CMK (cell line): ENCODE results near the gene NCOA5.

Experiments used
- DNase-seq: peaks from one replicate; pipeline ENCODE4 v3.0.0-alpha.2; 2010; ENCODE audit warnings: low read depth

The NCOA5 gene

DNA sequence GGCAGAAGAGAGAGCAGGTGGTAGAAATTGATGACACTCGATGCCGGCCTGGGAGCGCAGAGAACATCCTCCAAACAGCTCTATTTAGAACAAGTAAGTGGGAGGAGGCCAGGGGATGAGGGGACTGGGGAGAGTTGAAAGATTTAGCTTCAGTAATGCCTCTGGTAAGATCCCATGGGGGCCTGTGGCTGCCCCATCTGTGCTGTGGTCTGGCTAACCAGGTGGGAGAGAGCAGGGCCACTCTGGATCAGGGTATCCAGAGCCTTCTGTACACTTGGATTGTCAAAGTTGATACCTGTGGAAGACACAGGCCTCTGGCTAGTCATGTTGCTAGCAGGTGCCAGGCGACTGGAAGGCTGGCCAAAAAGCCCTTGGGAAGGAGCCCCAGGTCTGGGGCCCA lies 27.6 kb downstream of the NCOA5 start:
- DNase-seq = no peak

DNA sequence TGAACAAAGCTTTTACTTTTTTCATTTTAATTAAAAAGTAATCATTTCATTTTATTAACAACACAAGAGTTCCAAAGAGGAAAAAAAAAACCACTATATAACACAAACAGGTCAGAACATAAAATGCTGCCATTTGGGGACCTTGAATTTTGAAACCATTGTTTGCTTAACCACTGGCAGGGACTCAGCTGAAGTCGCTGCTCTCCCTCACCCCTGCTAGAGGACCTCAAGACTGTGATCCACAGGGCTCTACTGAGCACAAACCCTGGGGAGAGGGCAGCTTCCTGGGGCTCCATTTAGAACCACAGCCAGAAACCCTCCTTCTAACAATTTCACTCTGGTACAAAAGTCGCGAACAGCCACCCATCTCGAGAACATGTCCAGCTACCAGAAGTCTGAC lies 28.8 kb downstream of the NCOA5 start:
- DNase-seq = no peak

DNA sequence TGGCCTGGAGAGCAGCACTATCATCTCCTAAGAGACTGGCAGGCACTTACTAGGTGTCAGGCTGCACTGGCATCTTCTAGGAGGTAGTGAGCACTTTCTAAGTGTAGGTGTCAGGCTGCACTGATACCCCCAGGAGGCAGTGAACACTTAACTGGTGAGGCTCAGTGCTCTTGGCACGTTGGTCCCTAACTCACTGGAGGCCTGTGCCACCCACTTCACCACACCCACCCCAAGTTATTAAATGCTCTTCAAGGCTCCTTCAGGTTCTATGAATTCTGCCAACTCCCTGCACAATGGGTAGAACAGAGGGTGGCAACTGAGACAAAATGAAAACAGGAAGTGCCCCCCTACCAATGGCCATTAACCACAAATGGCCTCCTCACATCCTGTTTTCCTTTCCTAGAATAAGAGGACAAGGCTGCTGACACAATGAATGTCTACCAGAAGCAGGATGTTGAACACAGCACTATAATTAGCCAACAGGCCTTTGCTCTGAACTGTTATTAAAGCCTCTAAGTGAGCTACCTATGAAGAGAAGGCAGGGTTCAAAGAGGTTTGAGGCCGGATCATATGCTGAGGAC lies 29.4 kb downstream of the NCOA5 start:
- DNase-seq = no peak

DNA sequence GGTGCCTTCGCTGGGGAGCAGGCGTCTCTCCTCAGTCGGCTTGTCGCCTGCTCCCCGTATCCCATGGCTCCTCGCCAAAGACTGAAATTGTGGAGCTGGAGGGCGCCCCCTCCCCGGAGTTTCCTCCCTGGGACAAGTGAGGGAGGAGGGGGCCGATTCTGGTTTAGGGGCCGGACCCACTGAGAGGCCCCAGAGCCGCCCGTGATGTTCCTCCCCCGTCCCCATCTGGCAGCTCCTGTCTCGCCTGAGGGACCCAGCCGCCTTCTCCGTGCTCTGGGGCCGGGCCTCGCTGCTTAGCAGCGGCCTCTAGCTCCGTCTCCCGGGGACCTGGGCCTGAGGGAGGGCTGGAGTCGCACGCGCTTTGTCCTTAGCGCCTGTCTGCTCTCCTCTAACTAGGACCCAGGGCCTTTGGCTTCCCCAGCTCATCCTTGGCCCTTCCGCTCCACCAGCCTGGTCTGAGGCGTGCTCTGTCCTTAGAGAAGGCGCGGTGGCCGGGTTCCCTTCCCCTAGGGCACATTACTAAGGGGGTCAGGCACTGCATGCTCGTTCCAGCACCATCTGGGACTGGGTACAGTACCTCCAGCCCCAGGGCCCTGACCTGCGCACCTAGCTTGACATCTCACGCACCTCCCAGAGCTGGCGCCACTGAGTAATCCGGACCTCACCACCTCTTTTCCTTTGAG lies 31.0 kb downstream of the NCOA5 start:
- DNase-seq = no peak

DNA sequence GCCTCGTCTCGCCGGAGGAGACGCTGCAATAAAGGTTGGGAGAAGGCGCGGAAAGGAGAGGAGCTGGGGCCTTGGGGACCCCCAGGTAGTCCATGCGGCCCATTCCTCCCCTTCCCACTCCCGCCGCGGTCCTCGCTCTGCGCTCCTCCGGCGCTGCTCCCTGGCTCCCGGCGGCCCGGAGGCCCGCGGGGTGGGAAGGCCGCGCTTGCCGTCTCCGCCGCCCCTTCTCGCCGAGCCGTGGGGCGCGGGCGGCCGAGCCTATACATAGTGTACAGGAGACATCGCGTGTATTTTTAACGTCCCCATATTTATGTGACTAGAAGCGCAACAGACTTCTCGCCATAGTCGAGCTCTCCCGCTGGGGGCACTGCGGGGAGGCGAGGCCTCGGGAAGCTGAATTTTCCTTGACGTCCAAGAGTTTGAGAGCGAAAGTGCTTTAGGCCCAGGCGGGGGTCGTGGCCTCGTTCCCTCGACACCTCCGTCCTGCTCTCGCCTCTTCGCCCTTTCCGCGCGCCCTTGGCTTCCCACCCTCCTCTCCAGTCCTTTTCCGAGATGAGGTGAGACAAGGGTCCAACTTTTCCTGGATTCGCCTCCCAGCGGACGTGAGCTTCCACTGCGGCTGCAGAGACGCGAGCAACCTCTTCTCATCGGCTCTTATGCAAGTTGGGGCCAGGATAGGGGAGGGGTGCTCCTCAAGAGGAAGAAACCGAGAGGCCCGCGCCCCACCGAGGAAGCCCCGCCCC lies 31.7 kb downstream of the NCOA5 start:
- DNase-seq = no peak

DNA sequence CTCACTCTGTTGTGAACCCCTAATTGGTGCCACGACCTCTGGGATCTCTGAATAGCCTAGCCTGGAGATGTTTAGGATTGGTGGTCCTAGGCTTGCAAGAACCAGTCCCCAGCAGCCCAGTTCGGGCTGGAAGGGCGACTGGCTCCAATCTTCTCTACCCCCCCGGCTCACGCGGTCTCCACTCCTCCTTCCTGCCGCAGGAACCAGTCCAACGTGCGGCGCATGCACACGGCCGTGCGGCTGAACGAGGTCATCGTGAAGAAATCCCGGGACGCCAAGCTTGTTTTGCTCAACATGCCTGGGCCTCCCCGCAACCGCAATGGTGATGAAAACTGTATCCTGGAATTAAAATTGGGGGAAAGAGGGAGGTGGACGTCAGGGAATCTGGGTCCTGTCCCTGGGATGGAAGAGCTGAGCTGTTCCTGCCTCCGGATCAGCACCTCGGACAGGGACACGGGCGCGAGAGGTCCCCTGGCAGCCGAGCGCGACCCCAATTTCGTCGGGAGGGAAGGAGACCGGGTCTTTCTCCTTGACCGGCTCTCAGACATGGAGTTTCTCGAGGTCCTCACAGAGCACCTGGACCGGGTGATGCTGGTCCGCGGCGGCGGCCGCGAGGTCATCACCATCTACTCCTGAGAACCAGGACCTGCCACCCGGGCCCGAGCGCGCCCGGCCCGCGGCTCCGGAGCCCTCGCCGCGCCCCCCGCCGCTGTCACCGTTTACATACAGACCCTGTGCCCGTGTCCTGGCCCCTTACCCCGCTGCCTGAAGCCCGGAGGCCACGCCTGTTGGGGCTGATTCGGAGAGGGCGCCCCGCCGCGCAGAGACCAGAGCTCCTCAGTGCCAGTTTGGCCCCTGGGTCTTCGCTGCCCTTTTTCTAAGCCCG lies 32.5 kb downstream of the NCOA5 start:
- DNase-seq = no peak

DNA sequence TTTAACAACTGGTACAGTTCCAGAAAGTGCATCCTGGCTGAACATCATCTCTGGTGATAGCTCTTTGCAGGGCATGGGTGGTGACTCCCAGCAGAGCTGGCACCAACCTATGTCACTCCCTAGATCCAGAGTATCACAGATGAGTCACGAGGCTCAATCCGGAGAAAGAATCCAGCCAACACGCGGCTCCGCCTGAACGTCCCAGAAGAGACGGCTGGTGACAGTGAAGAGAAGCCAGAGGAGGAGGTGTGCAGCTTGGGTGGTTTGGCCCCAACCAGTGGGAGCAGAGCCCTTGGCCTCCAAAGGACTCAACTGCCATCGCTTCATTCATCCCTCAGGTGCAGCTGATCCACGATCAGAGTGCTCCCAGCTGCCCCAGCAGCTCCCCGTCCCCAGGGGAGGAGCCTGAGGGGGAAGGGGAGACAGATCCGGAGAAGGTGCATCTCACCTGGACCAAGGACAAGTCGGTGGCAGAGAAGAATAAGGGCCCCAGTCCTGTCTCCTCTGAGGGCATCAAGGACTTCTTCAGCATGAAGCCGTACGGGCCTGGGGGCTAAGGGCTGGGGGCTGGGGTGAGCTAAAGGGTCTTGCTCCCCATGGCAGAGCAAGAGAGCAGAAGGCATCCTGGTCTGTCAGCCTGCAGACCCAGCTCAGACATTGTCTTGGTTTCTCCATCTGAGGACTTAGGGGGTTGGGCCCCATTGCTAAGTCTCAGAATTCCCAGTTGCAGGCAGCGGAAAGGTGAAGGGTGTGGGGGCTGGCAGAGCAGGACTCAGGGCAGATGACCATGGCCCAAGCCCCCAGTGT lies 33.5 kb downstream of the NCOA5 start:
- no peak for DNase-seq

DNA sequence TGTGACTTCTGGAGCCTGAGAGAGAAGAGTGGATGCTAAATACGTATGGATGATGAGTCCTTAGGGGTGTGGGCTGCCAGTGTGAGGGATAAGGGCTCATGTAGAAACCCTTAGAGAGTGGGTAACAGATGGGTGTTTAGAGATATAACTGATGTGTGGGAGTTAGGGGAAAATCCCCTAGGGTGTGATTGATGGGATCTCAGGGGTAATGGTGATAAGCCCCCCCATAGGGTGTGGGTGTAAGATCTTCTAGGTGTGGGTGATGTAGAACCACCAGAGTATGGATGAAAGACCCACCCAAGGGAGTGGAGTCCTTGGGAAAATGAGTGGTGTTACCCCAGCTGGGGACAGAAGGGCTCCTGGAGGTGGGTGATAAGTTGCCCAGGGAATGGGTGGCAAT lies 34.5 kb downstream of the NCOA5 start:
- no peak for DNase-seq

DNA sequence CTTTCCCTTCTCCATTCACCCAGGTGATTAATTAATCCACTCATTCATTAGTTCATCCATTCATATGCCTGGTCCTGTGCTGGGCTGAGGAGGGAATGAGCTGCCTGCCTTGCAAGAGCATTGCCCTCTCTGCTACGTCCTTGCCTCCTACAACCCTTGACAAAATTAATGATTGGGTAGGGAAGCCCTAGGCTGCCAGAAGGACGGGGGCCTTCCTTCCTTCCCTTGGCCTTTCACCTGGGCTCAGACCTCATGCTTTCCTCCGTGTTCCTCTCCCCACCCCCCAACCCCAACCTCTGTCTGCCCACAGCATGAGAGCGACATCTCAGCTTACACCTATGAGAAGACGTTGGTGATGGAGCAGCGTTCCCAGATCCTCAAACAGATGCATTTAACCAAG lies 35.2 kb downstream of the NCOA5 start:
- no peak for DNase-seq

DNA sequence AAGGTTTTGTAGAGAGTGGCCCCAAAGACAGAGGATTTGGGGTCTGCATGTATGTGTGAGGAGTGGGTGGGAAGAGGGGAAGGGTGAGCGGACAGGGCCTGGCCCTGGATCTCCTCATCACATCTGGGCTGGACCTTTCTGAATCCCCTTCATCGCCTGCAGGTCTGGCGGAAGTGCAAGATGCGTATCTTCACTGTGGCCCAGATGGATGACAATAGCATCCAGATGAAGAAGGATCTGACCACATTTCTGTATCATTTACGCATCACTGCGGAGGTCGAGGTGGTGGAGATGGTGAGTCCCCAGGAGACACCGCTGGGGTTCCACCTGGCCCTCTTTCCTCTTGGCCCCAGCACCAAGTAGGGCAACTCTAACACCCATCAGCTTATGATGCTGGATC lies 36.3 kb downstream of the NCOA5 start:
- no peak for DNase-seq

DNA sequence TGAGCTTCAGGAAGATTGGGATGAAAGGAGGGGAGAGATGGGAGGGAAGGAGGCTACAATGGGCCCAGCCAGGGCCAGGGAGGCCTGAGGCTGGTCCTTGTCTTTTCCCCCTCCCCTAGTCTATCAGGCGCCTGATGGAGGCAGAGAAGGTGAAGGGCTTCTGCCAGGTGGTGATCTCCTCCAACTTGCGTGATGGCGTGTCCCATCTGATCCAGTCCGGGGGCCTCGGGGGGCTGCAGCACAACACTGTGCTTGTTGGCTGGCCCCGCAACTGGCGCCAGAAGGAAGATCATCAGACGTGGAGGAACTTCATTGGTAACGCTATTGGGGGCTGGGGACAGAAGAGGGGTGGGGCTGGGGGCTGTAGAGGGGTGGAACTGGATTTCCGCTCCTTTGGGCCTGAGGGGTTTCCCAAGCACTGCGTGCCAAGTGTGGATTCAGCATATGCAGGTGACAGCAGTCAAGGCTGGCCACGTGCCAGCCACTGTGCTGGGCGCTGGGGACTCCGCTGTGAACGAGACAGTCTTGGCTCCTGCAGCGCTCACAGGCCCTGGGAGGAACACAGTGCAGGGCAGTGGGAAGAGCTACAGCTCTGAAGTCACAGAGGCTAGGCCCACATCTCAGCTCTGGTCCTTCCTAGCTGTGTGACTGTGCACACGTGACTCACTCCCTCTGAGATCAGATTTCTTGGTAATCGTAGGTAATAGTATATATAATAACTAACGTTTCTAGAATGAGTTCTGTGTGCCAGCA lies 38.0 kb downstream of the NCOA5 start:
- no peak for DNase-seq

DNA sequence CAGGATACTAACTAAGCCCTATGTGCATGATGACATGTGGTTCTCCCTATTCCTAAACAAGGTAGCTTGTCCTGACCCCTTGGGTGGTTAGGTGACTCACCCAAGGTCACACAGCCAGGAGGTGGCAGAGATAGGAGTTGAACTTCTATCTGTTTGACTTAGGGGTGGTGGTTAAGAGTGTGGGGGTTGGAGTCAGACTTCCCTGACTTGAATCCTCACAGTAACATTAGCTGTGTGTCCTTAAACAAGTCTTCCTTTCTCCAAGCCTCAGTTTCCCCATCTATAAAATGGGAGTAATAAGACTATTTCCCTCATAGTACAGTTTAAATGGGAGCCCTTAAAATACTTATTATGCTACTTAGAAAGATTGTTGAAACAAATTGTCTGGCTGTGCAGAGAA lies 38.9 kb downstream of the NCOA5 start:
- DNase-seq = no peak

DNA sequence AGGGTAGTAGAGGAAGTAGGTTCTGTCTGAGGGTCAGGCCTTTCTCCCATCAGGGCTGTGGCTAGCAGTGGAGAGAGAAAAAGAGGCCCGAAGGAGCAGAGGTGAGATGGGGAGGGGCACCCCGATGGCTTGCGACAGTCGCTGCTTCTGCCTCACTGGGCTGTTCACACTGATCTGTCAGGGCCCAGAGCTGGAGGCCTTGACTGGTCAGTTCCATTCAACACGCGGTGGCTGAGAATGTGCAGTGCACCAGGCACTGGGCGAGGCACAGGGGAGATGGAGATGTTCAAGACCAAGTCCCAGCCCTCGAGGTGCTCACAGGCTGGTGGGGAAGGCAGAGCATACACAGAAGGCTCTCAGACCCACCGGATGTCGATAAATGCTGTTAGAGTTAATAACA lies 39.3 kb downstream of the NCOA5 start:
- DNase-seq = no peak

DNA sequence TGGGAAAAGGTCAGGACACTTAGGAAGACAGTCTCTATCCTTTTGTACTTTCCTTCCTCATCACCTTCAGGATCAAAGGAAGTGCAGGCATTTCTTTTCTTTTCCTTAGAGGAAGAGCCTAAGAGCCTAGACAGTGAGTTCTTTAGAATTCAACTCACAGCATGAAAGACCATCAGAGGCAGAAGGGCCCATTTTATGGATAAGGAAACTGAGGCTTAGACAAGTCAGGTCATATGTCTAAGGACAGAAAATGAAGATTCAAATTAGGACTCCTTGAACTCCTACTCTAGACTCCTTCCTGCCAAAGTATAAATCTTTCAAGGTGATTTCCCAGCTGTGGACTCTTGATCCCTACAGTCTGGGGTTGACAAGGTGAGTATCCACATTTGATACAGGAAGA lies 39.9 kb downstream of the NCOA5 start:
- no peak for DNase-seq

DNA sequence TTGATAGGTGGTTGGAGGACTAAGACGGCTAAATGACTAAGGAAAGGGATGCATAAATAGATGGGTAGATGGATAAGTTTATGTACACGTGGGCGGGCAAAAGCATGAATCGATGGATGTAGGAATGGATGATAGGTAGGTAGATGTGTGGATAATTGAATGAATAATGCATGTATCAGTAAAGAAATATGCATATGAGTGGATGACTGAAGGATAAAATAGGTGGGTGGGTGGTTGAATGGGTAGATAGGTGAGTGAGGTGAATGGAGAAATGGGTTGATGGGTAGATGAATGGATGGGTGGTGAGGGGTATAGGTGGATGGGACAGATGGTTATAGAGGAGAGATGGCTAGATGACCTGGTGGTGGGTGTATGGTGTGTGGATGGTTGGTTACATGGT lies 40.6 kb downstream of the NCOA5 start:
- DNase-seq = no peak

DNA sequence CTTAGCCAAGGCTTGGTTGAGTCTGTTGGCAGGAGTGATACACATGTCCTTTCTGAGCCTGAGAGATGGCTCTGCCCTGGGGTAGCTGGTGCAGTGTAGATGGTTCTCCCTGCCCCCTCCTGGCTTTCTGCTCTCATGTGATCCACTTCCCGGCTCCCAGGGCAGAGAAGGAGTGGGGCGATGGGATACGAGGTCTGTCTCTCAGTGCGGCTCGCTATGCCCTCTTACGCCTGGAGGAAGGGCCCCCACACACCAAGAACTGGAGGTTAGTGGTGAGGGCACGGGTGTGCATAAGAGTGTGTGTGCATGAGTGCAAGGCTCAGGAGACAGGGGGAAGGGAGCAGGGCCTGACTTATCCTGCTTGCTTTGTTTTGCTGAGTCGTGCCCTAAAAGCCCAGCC lies 41.9 kb downstream of the NCOA5 start:
- DNase-seq = no peak

DNA sequence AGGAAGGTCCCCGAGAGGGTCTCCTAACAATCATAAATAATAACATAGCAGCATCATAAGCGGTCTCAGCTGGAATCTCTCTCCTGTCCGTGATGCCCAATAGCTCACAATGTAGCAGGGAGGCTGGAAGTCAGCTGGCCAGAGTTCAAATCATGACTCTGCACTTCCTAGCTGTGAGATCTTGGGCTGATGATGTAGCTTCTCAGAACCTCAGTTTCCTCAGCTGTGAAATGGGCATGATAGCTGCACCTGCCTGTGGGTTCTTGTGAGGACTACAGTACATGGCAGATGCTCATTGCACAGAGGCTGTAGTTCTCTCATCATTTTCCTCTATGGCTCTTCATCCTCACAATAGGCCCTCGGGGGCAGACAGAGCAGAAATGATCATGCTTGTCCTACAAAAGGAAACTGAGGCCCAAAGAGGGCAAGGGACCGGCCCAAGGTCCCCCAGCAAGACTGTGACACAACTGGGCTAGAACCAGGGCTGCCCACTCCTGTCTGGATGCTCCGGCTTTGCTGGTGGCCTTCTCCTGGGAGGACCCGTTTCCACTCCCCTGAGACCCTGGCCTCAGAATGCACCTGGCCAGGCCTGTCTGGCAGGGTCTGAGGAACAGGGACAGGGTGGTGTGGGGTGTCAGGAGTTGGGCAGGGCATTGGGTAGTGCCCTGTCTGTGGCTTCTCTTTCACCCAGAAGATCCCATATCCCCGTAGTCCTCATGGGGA lies 43.0 kb downstream of the NCOA5 start:
- DNase-seq = no peak

DNA sequence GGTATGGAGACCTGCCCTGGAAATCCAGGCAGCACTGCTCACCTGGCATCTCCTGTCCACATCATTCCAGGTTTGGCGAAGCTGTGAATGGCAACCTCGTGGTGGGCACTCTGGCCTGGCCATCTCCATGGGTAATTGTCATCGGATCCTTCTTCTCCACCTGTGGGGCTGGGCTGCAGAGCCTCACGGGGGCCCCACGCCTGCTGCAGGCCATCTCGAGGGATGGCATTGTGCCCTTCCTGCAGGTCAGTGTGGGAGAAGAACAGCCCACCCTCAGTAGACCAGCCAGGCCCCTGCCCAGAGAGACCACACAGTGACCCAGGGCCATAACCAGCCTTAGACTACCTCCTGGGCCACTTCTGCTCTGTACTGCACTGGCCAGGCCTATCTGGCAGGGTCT lies 44.9 kb downstream of the NCOA5 start:
- no peak for DNase-seq

DNA sequence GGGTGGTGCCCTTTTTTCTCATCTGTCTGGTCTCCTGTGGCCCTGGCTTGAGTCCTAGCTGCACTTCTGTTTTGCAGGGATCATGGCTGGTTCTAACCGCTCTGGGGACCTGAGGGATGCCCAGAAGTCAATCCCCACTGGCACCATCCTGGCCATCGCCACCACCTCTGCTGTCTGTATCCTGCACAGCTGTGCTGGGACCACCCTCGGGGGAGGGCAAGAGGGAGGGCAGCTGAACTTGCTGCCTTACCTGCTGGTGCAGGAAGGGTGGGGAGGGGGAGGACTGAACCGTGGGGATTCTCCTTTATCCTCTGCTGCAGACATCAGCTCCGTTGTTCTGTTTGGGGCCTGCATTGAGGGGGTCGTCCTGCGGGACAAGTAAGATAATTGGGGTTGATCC lies 46.2 kb downstream of the NCOA5 start:
- DNase-seq = no peak

DNA sequence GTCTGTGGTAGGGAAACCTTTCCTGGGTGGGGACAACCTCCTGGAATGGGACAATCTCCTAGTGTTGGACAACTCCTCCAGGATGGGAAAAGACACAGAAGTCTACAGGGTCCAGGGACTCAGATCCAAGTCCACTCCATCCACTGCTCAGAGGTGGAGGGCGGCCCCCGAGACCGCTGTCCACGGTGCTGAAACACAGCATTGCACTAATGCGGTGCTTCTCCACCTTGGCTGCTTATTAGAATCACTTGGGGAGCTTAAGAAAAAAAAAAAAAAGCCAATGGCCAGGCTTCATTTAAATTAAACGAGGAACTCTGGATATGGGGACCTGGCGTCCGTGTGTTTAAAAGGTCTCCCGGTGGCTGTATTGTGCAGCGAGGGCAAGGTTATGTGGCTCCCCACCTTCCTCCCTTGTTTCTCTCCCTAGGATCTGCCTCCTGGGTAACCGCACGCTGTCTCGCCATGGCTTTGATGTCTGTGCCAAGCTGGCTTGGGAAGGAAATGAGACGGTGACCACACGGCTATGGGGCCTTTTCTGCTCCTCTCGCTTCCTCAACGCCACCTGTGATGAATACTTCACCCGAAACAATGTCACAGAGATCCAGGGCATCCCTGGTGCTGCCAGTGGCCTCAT lies 48.7 kb downstream of the NCOA5 start:
- DNase-seq = no peak
